Measurements from ENCODE around the gene KIAA0319L. TPM values are rescaled to one million over a fixed set of nuclear protein-coding genes. Genes with fewer than 3 reads are reported as not detected.
A peak's percentile ranks its signal among the peaks of the same experiment; 100 is the strongest.

The KIAA0319L gene
- total RNA-seq, 1 experiment from 2014 or later = 46.4 TPM

DNA sequence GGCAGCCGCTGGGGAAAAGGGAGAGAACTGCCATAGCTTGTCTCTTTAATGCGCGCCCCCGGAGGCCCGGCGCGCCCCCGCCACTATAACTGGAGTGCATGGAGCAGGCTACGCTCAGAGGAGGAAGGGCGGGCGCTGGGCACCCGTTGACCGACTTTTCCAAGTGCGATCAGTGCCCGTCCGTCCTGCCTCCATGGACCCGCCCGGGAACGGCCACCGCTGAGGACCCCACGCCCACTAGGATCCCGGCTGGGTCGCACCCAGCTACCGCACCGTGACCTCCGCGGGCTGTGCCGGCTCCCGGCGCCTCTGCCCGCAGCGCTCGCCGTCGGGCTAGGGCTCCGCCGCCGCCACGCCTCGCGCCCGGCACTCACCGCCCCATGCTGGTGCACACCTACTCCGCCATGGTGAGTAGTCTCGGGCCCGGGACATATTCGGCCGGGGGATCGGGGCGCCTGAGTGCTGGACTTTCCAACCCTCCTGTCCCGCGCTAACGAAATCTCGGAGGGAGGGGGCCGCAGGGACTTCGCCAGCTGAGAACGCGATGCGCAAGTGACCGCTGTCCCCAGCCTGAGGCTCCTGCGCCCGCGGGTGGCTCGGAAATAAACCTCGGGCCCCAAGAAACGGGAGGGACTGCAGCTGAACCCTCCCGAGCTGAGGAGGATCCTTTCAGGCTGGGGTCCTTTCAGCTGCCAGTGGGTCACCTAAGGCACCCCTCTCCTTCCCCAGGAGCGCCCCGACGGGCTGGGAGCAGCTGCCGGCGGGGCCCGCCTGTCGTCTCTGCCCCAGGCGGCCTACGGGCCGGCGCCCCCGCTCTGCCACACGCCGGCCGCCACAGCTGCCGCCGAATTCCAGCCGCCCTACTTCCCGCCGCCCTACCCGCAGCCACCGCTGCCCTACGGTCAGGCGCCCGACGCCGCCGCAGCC lies 16.3 kb upstream of the KIAA0319L start, which contains the start of gene TFAP2E:
Gene TFAP2E, plus strand, starts transcription at position 117 of the 927 bp plus-strand sequence. Its CDS starts 264 bp downstream, at position 381.
- H4K91ac ChIP-seq (ENCODE audit: insufficient read length, low read depth, low read length) = no peak within 1 kb of the TSS
- no peak within 1 kb of the TSS for H2BK120ac ChIP-seq (ENCODE audit: low read depth, low read length, poor library complexity, severe bottlenecking)
- H3K4ac ChIP-seq (ENCODE audit: low read depth, low read length) = no peak within 1 kb of the TSS
- H3K56ac ChIP-seq (ENCODE audit: insufficient read length, low read depth, low read length) = no peak within 1 kb of the TSS
- no peak within 1 kb of the TSS for H3K27ac Mint-ChIP-seq
- peaks cover 19% of the 10 kb centered on the region for H3K23me2 ChIP-seq (ENCODE audit: insufficient read length, low read depth, low read length, poor library complexity, severe bottlenecking)
- H3K36me3 Mint-ChIP-seq (ENCODE audit: insufficient read depth in 1 of 3, low read depth in 3 of 3) = no peaks in the 10 kb centered on the region
- WGBS (ENCODE audit: extremely low coverage, insufficient read length, low lambda C conversion rate) = no CpG with 5 or more reads among the region's 95 CpGs
- no peak within 1 kb of the TSS for H3K9ac ChIP-seq (ENCODE audit: extremely low read depth, insufficient read length, low read length)
- no peak within 1 kb of the TSS for H3K18ac ChIP-seq (ENCODE audit: insufficient read length, low read depth, low read length)
- DNase-seq = peak; percentile 67
- H2BK15ac ChIP-seq (ENCODE audit: low read depth, low read length) = no peak within 1 kb of the TSS
- H4K8ac ChIP-seq (replicated peaks; ENCODE audit: insufficient read length, low read depth, low read length) = no peak within 1 kb of the TSS
- no peak within 1 kb of the TSS for H3T11ph ChIP-seq (ENCODE audit: low read length)
- no peaks in the 10 kb centered on the region for H3K79me2 ChIP-seq (ENCODE audit: insufficient read depth, low read length)
- H4K20me1 ChIP-seq (ENCODE audit: control insufficient read depth, insufficient read depth, insufficient read length) = no peaks in the 10 kb centered on the region
- no peak within 1 kb of the TSS for H2BK12ac ChIP-seq (ENCODE audit: insufficient read length, low read depth, low read length)
- H3K27me3 Mint-ChIP-seq (ENCODE audit: low read depth) = peaks cover 94% of the 10 kb centered on the region
- no peak within 1 kb of the TSS for H3K14ac ChIP-seq (ENCODE audit: insufficient read depth, low read length)
- H3K4me2 ChIP-seq (ENCODE audit: insufficient read depth, insufficient read length, low read length) = peak within 1 kb of the TSS; percentile 66
- H2BK5ac ChIP-seq (ENCODE audit: insufficient read length, low read length) = no peak within 1 kb of the TSS
- no peaks in the 10 kb centered on the region for H3K9me3 Mint-ChIP-seq
- peaks cover 28 to 35% of the 10 kb centered on the region in 2 experiments for H3K4me1 Mint-ChIP-seq
- peaks cover 72% of the 10 kb centered on the region for H3K27me3 ChIP-seq (ENCODE audit: insufficient read depth, low read length)
- TF ChIP-seq, protein P1, sequence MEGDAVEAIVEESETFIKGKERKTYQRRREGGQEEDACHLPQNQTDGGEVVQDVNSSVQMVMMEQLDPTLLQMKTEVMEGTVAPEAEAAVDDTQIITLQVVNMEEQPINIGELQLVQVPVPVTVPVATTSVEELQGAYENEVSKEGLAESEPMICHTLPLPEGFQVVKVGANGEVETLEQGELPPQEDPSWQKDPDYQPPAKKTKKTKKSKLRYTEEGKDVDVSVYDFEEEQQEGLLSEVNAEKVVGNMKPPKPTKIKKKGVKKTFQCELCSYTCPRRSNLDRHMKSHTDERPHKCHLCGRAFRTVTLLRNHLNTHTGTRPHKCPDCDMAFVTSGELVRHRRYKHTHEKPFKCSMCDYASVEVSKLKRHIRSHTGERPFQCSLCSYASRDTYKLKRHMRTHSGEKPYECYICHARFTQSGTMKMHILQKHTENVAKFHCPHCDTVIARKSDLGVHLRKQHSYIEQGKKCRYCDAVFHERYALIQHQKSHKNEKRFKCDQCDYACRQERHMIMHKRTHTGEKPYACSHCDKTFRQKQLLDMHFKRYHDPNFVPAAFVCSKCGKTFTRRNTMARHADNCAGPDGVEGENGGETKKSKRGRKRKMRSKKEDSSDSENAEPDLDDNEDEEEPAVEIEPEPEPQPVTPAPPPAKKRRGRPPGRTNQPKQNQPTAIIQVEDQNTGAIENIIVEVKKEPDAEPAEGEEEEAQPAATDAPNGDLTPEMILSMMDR (conservative IDR thresholded peaks at IDR 0.05) = no peak
- H3K79me1 ChIP-seq (ENCODE audit: insufficient read depth, low read depth, low read length, poor library complexity, severe bottlenecking) = no peaks in the 10 kb centered on the region
- no peak within 1 kb of the TSS for H4K5ac ChIP-seq (ENCODE audit: insufficient read length, low read depth, low read length)
- no peak within 1 kb of the TSS for H2AK5ac ChIP-seq (ENCODE audit: insufficient read length, low read length)
- H3K4me3 Mint-ChIP-seq = peak within 1 kb of the TSS; percentile 59 to 79
- no peak within 1 kb of the TSS for H3K23ac ChIP-seq (ENCODE audit: insufficient read length, low read depth, low read length)
- H3K4me1 ChIP-seq (ENCODE audit: insufficient read depth, low read length) = 0 out of 2 replicates have a peak, but pooled peaks cover 2% of the 10 kb centered on the region
- no peak within 1 kb of the TSS for H2AFZ ChIP-seq (ENCODE audit: low read length)
- H2BK20ac ChIP-seq (ENCODE audit: low read depth, low read length, poor library complexity, severe bottlenecking) = no peak within 1 kb of the TSS
- H3K27ac ChIP-seq (ENCODE audit: insufficient read length, low read depth, low read length) = no peak within 1 kb of the TSS
- no peaks in the 10 kb centered on the region for H3K9me3 ChIP-seq (ENCODE audit: control insufficient read depth, low read depth, low read length)

All from H9 (cell line).